NCI-H345 treated with DMSO at 0.1 percent for 48 hours (cell line): Measurements from ENCODE around the gene KIR2DL3.
"Not testable (repeated sequence)": the region's sequence is repeated elsewhere in the genome, so short reads cannot be mapped to it uniquely, and the experiment has no call there.

Source experiments
- DNase-seq: peaks from one replicate; lab custom pipeline; 2025; ENCODE audit not compliant: unreplicated experiment; lab: John Stamatoyannopoulos, UW

The KIR2DL3 gene

GRCh38 chr19:54741950-54742349 lies 3.6 kb downstream of the KIR2DL3 start:
- not testable (repeated sequence) for DNase-seq

DNA sequence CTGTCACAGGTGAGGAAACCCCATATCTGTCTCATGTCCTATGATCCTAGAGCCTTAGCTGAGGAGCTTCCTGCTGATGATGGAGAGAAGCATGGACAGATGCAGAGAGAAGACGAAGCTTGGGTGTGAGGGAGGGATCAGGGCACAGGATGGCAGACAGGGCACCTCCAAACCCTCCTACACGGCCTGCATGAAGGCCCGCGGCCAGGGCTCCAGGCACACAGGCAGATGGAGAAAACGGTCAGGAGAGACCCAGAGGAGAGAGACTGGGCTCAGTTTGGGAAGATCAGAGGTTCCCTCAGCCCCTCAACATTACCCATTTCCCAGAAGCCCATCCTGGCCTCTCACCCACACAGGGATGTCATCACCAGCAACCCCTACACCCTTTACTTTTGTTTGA lies 5.8 kb downstream of the KIR2DL3 start:
- not testable (repeated sequence) for DNase-seq

- DNase-seq = not testable (repeated sequence)
Observed at GRCh38 chr19:54747614-54748322, 9.5 kb downstream of the KIR2DL3 start.

DNA sequence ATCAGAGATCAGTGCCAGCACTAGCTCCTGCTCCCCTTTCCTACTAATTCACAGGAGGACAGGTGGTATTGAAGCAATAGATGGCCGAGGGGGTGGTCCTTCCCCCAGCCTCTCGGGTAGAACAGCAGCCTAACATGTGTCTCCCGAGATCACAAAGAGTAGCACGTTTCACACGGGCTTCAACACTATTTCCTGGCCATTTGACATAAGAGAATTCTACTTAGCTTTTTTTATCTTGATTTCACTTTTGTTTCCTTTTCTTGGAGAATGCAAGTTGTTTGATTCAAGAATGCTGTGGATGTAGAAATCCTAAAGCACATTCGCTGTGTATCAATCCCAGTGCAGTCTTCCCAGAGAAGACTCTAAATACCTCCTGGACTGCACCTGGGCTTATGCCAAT lies 12.0 kb downstream of the KIR2DL3 start:
- not testable (repeated sequence) for DNase-seq

DNA sequence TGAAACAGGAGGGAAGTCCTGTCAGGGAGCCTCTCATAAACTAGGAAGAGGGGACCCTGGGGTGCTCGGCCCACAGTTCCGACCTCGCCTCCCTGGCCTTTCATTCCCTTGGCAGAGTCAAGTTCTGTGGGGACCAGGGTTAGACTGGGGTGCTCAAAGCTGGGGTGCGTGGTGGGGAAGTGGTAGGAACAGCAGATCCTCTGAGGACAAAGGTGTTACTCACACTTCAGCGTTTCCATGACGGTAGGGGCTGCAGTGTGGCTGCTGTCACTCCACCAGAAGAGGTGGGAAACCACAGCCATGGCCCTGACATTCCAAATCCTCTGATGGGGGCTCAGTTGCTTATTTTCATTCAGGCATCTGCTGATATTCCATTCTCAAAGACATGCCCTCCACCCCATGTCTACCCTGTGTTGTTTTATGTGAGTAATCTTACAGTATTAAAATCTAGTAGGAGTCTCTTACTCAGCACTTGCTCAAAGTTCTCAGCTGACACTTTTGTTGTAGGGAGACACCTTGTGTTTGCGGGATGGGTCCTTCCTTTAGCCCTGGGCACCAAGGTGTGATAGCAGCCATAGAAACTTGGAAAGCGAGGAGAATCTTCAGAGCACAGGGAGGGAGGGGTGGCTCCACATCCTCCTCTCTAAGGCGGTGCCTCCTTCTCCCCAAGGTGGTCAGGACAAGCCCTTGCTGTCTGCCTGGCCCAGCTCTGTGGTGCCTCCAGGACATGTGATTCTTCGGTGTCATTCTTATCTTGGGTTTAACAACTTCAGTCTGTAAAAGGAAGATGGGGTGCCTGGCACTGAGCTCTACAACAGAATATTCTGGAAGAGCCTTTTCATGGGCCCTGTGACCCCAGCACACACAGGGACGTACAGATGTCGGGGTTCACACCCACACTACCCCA lies 18.1 kb downstream of the KIR2DL3 start:
- not testable (repeated sequence) for DNase-seq

DNA sequence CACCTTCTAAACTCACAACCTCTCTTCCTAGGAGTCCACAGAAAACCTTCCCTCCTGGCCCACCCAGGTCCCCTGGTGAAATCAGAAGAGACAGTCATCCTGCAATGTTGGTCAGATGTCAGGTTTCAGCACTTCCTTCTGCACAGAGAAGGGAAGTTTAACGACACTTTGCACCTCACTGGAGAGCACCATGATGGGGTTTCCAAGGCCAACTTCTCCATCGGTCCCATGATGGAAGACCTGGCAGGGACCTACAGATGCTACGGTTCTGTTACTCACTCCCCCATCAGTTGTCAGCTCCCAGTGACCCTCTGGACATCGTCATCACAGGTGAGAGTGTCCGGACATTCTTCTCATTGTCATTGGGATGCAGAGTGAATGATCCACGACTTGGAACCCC lies 20.3 kb downstream of the KIR2DL3 start:
- not testable (repeated sequence) for DNase-seq

DNA sequence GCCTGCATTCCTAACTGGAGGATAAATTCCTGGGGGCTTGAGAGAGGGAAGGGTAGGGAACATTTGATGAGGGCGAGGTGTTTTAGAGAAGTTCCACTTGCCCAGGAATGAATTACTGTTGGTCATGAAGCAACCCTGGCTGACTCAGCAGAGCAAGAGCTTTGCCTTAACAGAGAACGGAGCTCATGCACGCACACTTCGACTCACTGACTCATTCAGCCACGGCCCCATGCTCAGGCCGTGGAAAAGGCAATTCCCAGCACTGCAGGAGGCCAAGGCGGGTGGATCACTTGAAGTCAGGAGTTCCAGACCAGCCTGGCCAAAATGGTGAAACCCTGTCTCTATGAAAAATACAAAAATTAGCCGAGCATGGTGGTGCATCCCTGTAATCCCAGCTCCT lies 25.9 kb downstream of the KIR2DL3 start:
- DNase-seq = not testable (repeated sequence)

- DNase-seq = not testable (repeated sequence)
Observed at GRCh38 chr19:54766464-54766863, 28.2 kb downstream of the KIR2DL3 start.

GRCh38 chr19:54769646-54770045 lies 31.3 kb downstream of the KIR2DL3 start, which contains the start of gene KIR2DL1:
KIR2DL1 (plus strand) TSS chr19:54769793; CDS start chr19:54769851, 58 bp downstream.
- DNase-seq = not testable (repeated sequence)

GRCh38 chr19:54770511-54770910 lies 32.2 kb downstream of the KIR2DL3 start:
- DNase-seq = not testable (repeated sequence)

DNA sequence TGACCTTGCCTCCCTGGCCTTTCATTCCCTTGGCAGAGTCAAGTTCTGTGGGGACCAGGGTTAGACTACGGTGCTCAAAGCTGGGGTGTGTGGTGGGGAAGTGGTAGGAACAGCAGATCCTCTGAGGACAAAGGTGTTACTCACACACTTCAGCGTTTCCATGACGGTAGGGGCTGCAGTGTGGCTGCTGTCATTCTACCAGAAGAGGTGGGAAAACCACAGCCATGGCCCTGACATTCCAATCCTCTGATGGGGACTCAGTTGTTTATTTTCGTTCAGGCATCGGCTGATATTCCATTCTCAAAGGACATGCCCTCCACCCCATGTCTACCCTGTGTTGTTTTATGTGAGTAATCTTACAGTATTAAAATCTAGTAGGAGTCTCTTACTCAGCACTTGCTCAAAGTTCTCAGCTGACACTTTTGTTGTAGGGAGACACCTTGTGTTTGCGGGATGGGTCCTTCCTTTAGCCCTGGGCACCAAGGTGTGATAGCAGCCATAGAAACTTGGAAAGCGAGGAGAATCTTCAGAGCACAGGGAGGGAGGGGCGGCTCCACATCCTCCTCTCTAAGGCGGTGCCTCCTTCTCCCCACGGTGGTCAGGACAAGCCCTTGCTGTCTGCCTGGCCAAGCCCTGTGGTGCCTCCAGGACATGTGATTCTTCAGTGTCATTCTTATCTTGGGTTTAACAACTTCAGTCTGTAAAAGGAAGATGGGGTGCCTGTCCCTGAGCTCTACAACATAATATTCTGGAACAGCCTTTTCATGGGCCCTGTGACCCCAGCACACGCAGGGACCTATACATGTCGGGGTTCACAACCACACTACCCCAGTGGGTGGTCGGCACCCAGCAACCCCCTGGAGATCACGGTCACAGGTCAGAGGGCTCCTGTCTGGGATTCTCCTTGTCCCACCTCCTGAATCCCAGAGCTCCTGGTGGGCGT lies 33.0 kb downstream of the KIR2DL3 start:
- DNase-seq = not testable (repeated sequence)

GRCh38 chr19:54772666-54773065 lies 34.4 kb downstream of the KIR2DL3 start:
- not testable (repeated sequence) for DNase-seq

DNA sequence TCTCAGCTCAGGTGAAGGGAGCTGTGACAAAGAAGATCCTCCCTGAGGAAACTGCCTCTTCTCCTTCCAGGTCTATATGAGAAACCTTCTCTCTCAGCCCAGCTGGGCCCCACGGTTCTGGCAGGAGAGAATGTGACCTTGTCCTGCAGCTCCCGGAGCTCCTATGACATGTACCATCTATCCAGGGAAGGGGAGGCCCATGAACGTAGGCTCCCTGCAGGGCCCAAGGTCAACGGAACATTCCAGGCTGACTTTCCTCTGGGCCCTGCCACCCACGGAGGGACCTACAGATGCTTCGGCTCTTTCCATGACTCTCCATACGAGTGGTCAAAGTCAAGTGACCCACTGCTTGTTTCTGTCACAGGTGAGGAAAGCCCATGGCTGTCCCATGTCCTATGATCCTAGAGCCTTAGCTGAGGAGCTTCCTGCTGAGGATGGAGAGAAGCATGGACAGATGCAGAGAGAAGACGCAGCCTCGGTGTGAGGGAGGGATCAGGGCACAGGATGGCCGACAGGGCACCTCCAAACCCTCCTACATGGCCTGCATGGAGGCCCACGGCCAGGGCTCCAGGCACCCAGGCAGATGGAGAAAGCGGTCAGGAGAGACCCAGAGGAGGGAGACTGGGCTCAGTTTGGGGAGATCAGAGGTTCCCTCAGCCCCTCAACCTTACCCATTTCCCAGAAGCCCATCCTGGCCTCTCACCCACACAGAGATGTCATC lies 36.9 kb downstream of the KIR2DL3 start:
- not testable (repeated sequence) for DNase-seq

GRCh38 chr19:54775830-54776229 lies 37.5 kb downstream of the KIR2DL3 start:
- not testable (repeated sequence) for DNase-seq

DNA sequence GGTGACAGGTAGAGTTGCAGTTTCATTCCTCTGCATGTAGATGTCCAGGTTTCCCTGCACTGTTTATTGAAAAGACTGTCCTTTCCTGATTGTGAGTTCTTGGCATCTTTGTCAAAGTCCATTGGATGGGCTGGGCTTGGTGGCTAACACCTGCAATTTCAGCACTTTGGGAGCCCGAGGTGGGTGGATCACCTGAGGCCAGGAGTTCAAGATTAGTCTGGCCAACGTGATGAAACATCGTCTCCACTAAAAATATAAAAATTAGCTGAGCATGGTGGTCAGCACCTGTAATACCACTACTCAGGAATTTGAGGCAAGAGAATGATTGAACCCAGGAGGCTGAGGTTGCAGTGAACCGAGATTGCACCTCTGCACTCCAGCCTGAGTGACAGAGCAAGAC lies 39.5 kb downstream of the KIR2DL3 start:
- DNase-seq = not testable (repeated sequence)

DNA sequence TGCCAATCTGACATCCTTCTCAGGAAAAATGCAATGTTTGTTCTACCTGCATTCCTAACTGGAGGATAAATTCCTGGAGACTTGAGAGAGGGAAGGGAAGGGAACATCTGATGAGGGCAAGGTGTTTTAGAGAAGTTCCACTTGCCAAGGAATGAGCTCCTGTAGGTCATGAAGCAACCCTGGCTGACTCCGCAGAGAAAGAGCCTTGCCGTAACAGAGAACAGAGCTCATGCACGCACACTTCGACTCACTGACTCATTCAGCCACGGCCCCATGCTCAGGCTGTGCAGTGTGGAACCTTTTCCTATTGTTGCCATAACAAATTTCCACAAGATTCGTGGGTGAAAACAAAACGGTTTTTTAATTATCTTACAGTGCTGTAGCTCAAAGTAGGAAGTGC lies 40.6 kb downstream of the KIR2DL3 start:
- DNase-seq = not testable (repeated sequence)

DNA sequence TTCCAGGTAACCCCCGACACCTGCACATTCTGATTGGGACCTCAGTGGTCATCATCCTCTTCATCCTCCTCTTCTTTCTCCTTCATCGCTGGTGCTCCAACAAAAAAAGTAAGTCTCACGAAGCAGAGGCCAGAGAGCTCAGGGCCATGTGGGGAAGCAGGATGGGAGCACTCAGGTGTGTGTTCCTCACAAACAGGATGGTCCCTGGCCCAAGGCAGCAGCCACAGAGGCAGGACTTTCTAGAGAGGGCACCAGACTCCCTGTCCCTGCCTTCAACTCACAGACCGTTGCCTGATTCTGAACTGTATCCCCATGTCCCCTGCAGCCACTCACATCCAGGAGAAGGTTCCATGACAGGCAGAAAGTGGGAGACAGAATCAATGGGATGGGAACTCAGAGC lies 44.6 kb downstream of the KIR2DL3 start:
- DNase-seq = not testable (repeated sequence)

GRCh38 chr19:54786091-54786723 lies 47.9 kb downstream of the KIR2DL3 start:
- DNase-seq = not testable (repeated sequence)

- DNase-seq = not testable (repeated sequence)
Observed at GRCh38 chr19:54788154-54788553, 49.8 kb downstream of the KIR2DL3 start.

DNA sequence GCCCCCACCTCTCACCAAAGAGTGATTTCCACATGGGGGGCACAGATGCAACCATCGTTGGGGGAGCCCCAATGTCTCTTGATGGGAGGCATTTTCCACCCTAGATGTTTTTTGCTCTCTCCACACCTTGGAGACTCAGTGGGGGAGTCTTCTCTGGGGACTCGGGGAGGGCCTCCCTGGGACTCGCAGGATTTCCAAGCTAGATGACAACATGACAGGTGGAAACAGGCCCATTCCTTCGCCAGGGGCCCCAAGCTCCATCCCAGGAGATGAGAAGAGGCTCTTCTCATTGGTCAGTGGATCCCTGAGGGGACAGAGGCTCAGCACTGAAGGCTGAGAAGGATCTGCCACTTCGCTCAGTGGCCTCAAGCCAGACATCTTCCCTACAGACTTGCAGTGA lies 52.4 kb downstream of the KIR2DL3 start:
- DNase-seq = no peak
